GM12864 (cell line): ENCODE results near the gene LIMS1.

Source experiments
- DNase-seq: peaks from one replicate; pipeline ENCODE4 v3.0.0-alpha.2; 2011; ENCODE audit warnings: low read depth
- H3K4me3 ChIP-seq: 2 replicates; pipeline ENCODE4 v1.5.1; 2011; ENCODE audit warnings: mild to moderate bottlenecking, low read depth, low read length, control low read depth
- CTCF ChIP-seq: IDR thresholded peaks from 2 replicates; pipeline ENCODE4 v1.5.1; 2011; ENCODE audit warnings: low read depth, mild to moderate bottlenecking, moderate library complexity, low read length, control low read depth, inconsistent platforms; ENCODE audit errors: missing control alignments

Gene LIMS1

GRCh38 chr2:108577099-108577498 lies 42.8 kb downstream of the LIMS1 start:
- no peak for DNase-seq
- H3K4me3 ChIP-seq, result no peak overlapping the region
- no peak for TF ChIP-seq CTCF

GRCh38 chr2:108579623-108580022 lies 45.4 kb downstream of the LIMS1 start:
- TF ChIP-seq CTCF, result no peak
- no peak overlapping the region for H3K4me3 ChIP-seq
- no peak for DNase-seq

GRCh38 chr2:108580050-108580449 lies 45.8 kb downstream of the LIMS1 start:
- no peak overlapping the region for H3K4me3 ChIP-seq
- no peak for DNase-seq
- no peak for TF ChIP-seq CTCF

GRCh38 chr2:108583903-108584520 lies 49.7 kb downstream of the LIMS1 start:
- peak; percentile 80 for TF ChIP-seq CTCF
- no peak for DNase-seq
- no peak overlapping the region for H3K4me3 ChIP-seq

GRCh38 chr2:108585436-108585835 lies 51.2 kb downstream of the LIMS1 start:
- H3K4me3 ChIP-seq, result no peak overlapping the region
- no peak for TF ChIP-seq CTCF
- no peak for DNase-seq

- H3K4me3 ChIP-seq, result no peak overlapping the region
- TF ChIP-seq CTCF, result no peak
- no peak for DNase-seq
Measured at GRCh38 chr2:108586116-108586515, 51.8 kb downstream of the LIMS1 start.

GRCh38 chr2:108586631-108587030 lies 52.4 kb downstream of the LIMS1 start:
- no peak for DNase-seq
- H3K4me3 ChIP-seq, result no peak overlapping the region
- no peak for TF ChIP-seq CTCF
